Right lobe of liver (tissue), 6 donors: ENCODE data around the gene ADNP. TPM values are rescaled to one million over a fixed set of nuclear protein-coding genes. Genes with fewer than 3 reads are reported as not detected.

Experiments
- ATAC-seq, 4 donors: fragments of 200-7000 bp; cut with Tn5 transposase; one replicate each; pipeline ENCODE4 v1.9.1; 2020; ENCODE audit warnings: mild to moderate bottlenecking in 4 of 4, moderate library complexity in 4 of 4
- DNase-seq, 3 donors: peaks; one replicate each; pipeline ENCODE4 v3.0.0-alpha.2; 2020
- H3K27ac ChIP-seq, 3 donors: fragments of 200-600 bp; one replicate each; pipeline ENCODE4 v1.8.0; 2022
- H3K27me3 ChIP-seq, 2 donors: fragments of 200-600 bp; one replicate each; pipeline ENCODE4 v1.8.0; 2022
- H3K36me3 ChIP-seq, 4 donors: fragments of 200-600 bp; sonication (generic) in 1 of 4; one replicate each; pipeline versions ENCODE4 v1.5.1 to v1.8.0; 2017 to 2022; ENCODE audit warnings: control low read depth in 1 of 4
- H3K4me1 ChIP-seq, 4 donors: fragments of 200-600 bp; sonication (generic) in 1 of 4; one replicate each; pipeline versions ENCODE4 v1.5.1 to v1.8.0; 2017 to 2022; ENCODE audit warnings: control low read depth in 1 of 4
- H3K4me3 ChIP-seq, 3 donors: fragments of 200-600 bp; one replicate each; pipeline ENCODE4 v1.8.0; 2022
- H3K9me3 ChIP-seq, 4 donors: fragments of 200-600 bp; sonication (generic) in 1 of 4; one replicate each; pipeline versions ENCODE4 v1.5.1 to v1.8.0; 2017 to 2022; ENCODE audit warnings: control low read depth in 1 of 4
- POLR2A ChIP-seq: fragments of 450-650 bp; IDR thresholded peaks from one replicate; pipeline ENCODE4 v1.6.1; 2017; ENCODE audit warnings: antibody characterized with exemption, mild to moderate bottlenecking
- WGBS: methylation state at CpG from one replicate; pipeline ENCODE4 v1.1.6; 2018; ENCODE audit warnings: low coverage, low lambda C conversion rate; ENCODE audit not compliant: insufficient coverage; ENCODE audit errors: missing lambda C conversion rate; 5-methylcytosine and 5-hydroxymethylcytosine counted together
- intact Hi-C, 2 donors: fragments of 100-400 bp; cut with DNase I; formaldehyde crosslinking; loops; one replicate each; pipeline versions ENCODE4 v1.11.2 to v1.14.1; 2022
- total RNA-seq, 6 experiments: library from RNA; depleted of rRNA in 2 of 6; stranded (reverse); fragments of >200 nt in 2 of 6; fragmentation: NEBNext Ultra II Directional in 3 of 6; extraction: Animal tissue kit (Norgen Biotek cat#: 25700) in 3 of 6; gene quantifications; one replicate each; pipeline versions ENCODE4 v1.1.0 to v1.2.4, GENCODE V29; 2016 to 2023
- TF ChIP-seq, protein P1 (sequence below), 4 donors: fragments of 200-600 bp in 3 of 4; fragments of 450-650 bp in 1 of 4; IDR thresholded peaks; one replicate each; pipeline versions ENCODE4 v1.5.1 to v1.8.0; 2016 to 2022; ENCODE audit warnings: antibody characterized with exemption in 4 of 4, mild to moderate bottlenecking in 2 of 4
- donor health status: DM: no; HTN: yes; CAD: no.
- donor health status: DM: no; HTN: no; CAD: no.
- donor health status: DM: no; HTN: no; CAD: no.
- donor health status: DM: no; HTN: yes; CAD: no.
- donor health status: DM: no; HTN: yes; CAD: no.

The ADNP gene
- total RNA-seq, 6 experiments from 2014 or later: 19.8 to 25.9 (median 23.1) TPM

DNA sequence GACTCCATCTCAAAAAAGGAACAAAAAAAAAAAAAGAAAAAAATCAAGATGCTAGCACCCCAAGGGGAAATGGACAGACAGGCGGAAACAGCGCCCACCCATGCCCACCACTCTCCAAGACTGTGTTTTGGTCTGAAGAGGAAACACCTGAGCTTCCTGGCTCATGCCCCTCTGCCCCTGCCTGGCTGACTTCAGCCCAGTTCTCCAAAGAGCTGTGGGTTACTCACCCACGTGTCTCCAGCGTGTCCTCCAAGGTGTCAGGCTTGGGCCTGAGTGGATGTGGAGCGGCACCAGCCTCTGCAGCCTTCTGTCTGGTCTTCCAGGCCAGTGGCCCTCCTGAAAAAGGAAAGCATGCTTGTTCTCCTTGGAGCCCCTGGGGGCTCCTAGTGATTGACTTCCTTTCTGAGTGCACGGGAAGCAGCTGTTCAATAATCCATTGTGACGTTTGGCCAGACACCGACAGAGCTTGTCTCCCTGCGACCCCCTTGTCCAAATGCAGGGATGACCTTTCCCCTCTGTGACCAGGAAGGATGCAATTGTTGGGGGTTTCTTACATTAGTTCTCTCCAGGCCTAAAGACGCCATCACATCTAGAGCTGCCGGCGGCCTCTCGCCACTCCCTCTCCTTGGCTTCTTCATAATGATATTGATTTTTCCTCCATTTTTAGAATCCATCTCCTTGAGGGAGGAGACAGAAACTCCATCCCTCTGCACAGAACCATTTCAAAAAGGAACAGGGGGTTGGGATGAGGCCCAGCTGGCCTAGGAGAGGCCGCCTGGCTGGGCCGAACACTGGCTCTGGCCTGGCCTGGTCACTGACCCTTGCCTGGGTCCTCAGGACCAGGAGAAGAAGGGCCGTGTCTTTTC is 58.4 kb downstream of the ADNP start:
- Histone ChIP-seq H3K36me3 (no peaks in the 10 kb centered on the region), H3K27ac (no peak overlapping the region), H3K27me3 (no peaks in the 10 kb centered on the region), H3K4me1 (no peaks in the 10 kb centered on the region), H3K9me3 (no peaks in the 10 kb centered on the region), H3K4me3 (no peak overlapping the region)
- intact Hi-C loops: no loop called here
- no peak for TF ChIP-seq POLR2A
- TF ChIP-seq, protein P1, sequence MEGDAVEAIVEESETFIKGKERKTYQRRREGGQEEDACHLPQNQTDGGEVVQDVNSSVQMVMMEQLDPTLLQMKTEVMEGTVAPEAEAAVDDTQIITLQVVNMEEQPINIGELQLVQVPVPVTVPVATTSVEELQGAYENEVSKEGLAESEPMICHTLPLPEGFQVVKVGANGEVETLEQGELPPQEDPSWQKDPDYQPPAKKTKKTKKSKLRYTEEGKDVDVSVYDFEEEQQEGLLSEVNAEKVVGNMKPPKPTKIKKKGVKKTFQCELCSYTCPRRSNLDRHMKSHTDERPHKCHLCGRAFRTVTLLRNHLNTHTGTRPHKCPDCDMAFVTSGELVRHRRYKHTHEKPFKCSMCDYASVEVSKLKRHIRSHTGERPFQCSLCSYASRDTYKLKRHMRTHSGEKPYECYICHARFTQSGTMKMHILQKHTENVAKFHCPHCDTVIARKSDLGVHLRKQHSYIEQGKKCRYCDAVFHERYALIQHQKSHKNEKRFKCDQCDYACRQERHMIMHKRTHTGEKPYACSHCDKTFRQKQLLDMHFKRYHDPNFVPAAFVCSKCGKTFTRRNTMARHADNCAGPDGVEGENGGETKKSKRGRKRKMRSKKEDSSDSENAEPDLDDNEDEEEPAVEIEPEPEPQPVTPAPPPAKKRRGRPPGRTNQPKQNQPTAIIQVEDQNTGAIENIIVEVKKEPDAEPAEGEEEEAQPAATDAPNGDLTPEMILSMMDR (IDR thresholded peaks at IDR 0.05): no peak
- DNase-seq (no peak), ATAC-seq (no peak)
- 87% methylated on average over 7 of the region's 16 CpGs for WGBS

DNA sequence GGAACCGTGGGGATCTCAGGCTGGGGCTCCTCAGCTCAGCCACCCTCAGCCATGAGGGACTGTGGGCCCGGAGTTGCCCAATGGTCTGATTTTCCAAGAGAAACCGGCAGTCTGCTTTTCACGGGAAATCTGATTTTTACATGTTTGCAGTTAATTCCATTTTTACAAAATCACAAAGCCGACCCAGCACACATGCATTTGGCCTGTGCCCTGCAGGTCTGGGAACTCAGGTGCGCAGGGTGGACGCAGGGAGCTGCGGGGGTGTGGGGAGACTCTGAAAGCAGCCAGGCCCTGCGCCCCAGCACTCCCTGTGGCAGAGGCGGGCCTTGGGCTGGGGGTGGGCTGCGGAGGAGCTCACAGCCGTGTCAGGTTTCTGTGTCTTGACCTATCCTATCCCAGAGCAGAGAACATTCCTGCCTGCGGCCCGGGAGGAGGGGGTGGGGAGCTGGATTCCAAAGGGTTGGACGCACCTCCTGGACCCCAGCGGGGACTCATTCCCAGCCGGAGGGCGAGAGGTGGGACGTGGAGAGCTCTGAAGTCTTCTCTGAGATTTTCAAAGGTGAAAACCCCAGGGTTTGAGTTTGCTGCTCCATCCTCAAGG is 60.6 kb downstream of the ADNP start:
- no peak overlapping the region for H3K4me3 ChIP-seq
- H3K27me3 ChIP-seq: no peaks in the 10 kb centered on the region
- intact Hi-C loops: no loop called here
- no peak for ATAC-seq
- no peaks in the 10 kb centered on the region for H3K4me1 ChIP-seq
- no peaks in the 10 kb centered on the region for H3K9me3 ChIP-seq
- no peak overlapping the region for H3K27ac ChIP-seq
- TF ChIP-seq POLR2A: no peak
- TF ChIP-seq, protein P1 (IDR thresholded peaks at IDR 0.05): no peak
- WGBS: 60% methylated on average over 1 of the region's 19 CpGs
- H3K36me3 ChIP-seq: no peaks in the 10 kb centered on the region
- DNase-seq: peak in 1 of 3 donors; percentile 34

DNA sequence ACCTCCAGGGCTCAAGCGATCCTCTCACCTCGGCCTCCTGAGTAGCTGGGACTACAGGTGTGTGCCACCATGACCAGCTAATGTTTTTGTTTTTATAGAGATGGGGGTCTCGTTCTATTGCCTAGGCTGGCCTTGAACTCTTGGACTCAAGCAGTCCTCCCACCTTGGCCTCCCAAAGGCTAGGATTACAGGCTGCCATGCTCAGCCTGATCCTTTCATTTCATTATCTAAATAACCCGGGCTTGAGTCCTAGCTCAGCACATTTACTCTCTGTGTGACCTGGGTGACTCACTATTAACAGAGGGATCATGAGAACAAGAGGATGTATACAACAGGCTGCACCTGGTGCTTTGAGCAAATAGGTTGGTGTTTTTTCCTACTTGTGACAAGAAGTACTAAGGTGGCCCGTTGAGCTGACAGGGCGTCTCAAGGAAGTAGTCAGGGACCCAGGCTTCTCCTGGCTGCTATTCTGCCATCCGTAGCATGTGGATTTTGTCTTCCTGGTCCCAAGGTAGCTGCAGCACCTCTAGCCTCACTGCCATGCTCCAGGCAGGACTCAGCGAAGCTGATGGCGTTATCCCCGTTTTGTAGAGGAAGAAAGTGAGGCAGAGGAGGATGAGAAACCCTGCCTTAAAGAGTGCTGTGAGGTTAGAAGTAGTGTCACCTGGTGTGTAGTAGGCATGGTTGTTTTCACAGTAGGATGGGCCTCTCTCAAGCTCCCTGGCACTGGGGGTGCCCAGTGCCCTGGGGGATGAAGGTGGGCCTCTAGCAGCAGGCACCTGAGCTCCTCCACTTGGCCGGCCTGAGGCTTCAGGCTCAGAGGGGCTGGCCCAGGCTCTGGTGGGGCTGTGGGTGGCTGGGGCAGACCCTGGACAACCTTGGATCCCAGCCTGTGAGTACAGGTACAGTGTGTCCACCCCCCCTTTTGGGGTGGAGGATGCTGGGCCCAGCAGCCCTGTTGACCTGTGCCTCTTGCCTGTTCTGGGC is 62.4 kb downstream of the ADNP start:
- H3K27ac ChIP-seq: no peak overlapping the region
- TF ChIP-seq, protein P1 (IDR thresholded peaks at IDR 0.05): no peak
- TF ChIP-seq POLR2A: no peak
- no peaks in the 10 kb centered on the region for H3K4me1 ChIP-seq
- no peaks in the 10 kb centered on the region for H3K9me3 ChIP-seq
- peak in 1 of 3 donors; percentile 35 for DNase-seq
- H3K27me3 ChIP-seq: no peaks in the 10 kb centered on the region
- peak in 1 of 4 donors; percentile 39 for ATAC-seq
- no peak overlapping the region for H3K4me3 ChIP-seq
- 79% methylated on average over 7 of the region's 11 CpGs for WGBS
- intact Hi-C loops: no loop called here
- H3K36me3 ChIP-seq: no peaks in the 10 kb centered on the region

DNA sequence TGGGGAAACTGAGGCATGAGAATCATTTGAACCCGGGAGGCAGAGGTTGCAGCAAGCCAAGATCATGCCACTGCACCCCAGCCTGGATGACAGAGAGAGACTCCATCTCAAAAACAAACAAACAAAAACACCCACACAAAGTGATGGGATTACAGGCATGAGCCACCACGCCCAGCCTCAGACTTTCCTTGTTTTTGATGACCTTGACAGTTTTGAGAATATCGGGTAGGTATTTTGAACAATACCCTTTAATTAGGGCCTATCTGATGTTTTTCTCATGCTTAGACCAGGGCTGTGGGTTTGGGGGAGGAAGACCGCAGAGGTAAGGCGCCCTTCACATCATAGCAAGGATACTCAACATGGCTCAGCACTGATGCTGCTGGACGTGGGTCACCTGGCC is 63.4 kb downstream of the ADNP start:
- intact Hi-C loops: no loop called here
- 86% methylated on average over 2 of the region's 6 CpGs for WGBS
- H3K36me3 ChIP-seq: no peaks in the 10 kb centered on the region
- TF ChIP-seq POLR2A: no peak
- TF ChIP-seq, protein P1 (IDR thresholded peaks at IDR 0.05): no peak
- DNase-seq (peak in 1 of 3 donors; percentile 6), ATAC-seq (no peak)
- no peaks in the 10 kb centered on the region for H3K9me3 ChIP-seq
- H3K4me3 ChIP-seq: no peak overlapping the region
- no peaks in the 10 kb centered on the region for H3K4me1 ChIP-seq
- no peak overlapping the region for H3K27ac ChIP-seq
- no peaks in the 10 kb centered on the region for H3K27me3 ChIP-seq
